ENCODE data around the gene PDE6B.

The PDE6B gene

DNA sequence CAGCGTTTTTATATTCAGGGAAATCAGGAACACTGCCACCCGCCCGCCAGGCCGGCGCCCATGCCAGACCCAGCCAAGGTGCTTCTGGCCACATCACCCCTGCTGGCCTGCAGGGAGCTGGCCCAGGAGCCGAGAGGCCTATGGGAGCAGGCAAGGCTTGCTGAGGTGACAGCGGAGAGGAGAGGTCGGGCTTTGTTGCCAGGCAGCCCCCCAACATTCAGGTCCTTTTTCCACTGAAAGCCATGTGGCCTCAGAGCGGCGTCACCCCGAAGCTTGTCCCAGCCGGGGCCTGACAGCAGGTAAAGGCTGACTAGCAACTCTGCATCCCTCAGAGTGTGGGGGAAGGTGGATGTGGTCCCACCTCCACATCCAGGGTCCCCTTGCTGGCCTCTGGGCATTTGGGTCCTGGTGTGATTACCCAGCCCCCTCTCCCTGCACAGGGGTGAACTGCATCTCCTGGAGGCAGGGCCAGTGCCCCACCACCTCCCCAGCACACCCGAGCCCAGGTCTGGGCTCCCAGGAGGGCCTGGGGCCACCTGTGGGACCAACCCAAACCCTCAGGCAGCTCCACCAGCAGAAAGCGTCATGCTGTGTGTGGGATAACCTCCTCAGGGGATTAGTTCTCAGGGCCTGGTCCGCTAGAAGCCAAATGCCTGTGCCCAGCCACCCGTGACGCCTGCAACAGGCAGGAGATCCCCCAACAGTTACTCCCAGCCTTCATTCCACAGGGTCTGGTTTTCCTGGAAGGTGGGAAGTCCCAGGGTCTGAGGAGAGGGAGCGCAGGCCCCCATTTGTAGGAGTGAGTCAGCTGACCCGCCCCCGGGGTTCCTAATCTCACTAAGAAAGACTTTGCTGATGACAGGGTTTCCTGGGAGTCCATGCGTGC lies at the start of gene PDE6B:
Gene PDE6B (plus strand): TSS at position 869 of the 886 bp plus-strand sequence. CDS start 54 bp downstream, outside the sequence.
- no peak within 1 kb of the TSS for H3K4me3 ChIP-seq (replicated peaks; ENCODE audit: low read depth, low read length)
- no peak for DNase-seq (ENCODE audit: low read depth)
- TF ChIP-seq, protein P1, sequence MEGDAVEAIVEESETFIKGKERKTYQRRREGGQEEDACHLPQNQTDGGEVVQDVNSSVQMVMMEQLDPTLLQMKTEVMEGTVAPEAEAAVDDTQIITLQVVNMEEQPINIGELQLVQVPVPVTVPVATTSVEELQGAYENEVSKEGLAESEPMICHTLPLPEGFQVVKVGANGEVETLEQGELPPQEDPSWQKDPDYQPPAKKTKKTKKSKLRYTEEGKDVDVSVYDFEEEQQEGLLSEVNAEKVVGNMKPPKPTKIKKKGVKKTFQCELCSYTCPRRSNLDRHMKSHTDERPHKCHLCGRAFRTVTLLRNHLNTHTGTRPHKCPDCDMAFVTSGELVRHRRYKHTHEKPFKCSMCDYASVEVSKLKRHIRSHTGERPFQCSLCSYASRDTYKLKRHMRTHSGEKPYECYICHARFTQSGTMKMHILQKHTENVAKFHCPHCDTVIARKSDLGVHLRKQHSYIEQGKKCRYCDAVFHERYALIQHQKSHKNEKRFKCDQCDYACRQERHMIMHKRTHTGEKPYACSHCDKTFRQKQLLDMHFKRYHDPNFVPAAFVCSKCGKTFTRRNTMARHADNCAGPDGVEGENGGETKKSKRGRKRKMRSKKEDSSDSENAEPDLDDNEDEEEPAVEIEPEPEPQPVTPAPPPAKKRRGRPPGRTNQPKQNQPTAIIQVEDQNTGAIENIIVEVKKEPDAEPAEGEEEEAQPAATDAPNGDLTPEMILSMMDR (IDR thresholded peaks at IDR 0.05; ENCODE audit: low read length, missing control alignments): no peak

DNA sequence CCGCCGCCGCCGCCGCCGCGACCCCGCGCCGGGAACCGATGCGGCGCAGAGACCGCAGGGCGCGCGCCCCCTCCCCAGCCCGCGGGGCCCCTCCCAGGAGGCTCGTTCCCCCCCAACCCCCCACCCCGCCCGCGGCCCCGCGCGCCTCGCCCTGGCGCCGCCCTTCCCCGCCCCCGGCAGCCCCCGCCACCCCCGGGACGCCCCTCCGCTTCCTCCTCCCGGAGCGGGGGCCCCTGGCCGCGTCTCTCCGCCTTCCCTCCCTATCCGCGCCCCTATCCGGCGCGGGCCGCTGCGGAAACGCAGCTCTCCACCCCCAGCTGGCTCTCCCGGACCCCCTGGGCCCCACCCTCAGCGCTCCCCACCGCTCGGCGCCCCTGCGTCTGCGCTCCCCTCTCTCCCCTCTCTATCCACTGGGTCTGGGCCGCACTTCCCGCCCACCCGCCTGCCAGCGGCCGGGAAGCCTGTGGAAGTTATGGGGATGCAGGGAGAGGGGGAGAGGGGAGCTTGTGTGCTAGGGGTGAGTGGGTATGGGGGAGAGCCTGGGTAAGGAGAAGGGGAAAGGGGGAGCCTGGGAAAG lies 49.0 kb upstream of the PDE6B start, which contains the start of gene TMEM271:
Gene TMEM271 (minus strand): TSS at position 51 of the 577 bp plus-strand sequence. CDS start 233 bp downstream, outside the sequence.
- TF ChIP-seq, protein P1 (IDR thresholded peaks at IDR 0.05; ENCODE audit: low read length, missing control alignments): no peak
- no peak within 1 kb of the TSS for H3K4me3 ChIP-seq (replicated peaks; ENCODE audit: low read depth, low read length)
- DNase-seq (ENCODE audit: low read depth): no peak

DNA sequence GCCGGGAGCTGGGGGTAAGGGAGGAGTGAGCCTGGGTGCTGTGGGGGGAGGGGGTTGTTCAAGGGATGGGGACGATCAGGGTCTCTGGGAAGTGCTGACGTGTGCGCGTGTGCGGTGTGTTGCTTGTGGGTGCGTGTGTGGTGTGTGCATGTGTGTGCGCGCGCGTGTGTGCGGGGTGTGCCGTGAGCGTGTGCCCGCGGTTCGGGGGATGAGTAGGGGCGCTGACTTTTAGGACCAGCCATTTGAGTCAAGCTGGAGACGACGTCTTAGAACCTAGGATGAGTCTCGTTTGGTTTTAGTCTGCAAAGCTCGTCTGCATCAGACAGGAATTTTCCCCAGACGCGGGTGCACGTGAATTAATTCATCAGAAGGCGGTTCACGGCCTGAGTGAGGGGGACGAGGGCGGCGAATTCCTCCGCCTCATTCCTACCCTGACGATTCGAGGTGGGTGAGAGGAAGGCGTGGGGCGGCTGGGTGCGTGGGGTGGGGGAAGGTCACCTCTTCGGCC lies 48.3 kb upstream of the PDE6B start:
- no peak overlapping the region for H3K4me3 ChIP-seq (replicated peaks; ENCODE audit: low read depth, low read length)
- TF ChIP-seq, protein P1 (IDR thresholded peaks at IDR 0.05; ENCODE audit: low read length, missing control alignments): no peak
- no peak for DNase-seq (ENCODE audit: low read depth)

DNA sequence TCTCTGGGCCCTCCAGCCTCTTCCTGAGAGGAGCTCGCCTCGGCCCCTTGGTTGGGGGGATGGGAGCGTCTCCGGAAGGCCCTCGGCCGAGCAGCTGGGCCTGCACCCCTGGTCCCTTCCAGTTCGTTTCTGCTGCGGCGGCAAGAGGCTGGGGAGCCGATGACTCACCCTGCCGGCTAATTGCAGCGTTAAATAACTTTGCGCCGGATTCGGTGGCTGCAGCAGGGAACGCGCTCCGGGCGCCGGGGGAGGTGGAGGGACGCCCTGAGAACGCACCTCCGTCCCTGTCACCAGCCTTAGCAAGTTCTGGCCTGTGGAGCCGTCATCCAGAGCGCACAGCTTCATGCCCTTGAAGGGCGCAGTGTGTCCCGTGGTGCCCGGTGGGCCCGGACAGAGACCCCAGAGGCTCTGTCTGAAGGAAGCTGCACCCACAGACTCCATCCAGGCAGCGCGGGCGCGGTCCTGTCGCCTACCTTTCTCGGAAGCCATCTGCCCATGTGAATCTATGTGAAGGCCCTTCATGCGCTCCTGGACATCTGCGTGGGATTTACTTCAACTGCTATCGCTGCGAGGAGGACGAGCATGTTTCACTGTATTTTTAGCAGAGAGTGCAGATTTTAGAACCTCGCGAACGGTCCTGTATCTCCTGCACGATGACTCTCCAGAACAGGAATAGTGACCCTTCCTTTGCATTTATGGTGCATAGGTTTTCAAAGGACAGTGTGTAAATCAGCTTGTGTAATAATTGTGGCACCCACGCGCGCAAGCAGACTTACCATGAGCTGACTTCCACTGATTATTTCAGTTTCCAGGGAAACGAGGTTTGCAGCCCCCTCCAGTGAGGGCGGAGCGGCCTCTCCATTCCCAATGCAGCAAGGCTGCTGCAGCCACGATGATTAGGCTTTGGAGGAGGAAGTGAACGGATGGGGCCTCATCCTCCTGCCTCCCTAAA lies 47.6 kb upstream of the PDE6B start:
- H3K4me3 ChIP-seq (replicated peaks; ENCODE audit: low read depth, low read length): no peak overlapping the region
- DNase-seq (ENCODE audit: low read depth): no peak
- TF ChIP-seq, protein P1 (IDR thresholded peaks at IDR 0.05; ENCODE audit: low read length, missing control alignments): no peak

DNA sequence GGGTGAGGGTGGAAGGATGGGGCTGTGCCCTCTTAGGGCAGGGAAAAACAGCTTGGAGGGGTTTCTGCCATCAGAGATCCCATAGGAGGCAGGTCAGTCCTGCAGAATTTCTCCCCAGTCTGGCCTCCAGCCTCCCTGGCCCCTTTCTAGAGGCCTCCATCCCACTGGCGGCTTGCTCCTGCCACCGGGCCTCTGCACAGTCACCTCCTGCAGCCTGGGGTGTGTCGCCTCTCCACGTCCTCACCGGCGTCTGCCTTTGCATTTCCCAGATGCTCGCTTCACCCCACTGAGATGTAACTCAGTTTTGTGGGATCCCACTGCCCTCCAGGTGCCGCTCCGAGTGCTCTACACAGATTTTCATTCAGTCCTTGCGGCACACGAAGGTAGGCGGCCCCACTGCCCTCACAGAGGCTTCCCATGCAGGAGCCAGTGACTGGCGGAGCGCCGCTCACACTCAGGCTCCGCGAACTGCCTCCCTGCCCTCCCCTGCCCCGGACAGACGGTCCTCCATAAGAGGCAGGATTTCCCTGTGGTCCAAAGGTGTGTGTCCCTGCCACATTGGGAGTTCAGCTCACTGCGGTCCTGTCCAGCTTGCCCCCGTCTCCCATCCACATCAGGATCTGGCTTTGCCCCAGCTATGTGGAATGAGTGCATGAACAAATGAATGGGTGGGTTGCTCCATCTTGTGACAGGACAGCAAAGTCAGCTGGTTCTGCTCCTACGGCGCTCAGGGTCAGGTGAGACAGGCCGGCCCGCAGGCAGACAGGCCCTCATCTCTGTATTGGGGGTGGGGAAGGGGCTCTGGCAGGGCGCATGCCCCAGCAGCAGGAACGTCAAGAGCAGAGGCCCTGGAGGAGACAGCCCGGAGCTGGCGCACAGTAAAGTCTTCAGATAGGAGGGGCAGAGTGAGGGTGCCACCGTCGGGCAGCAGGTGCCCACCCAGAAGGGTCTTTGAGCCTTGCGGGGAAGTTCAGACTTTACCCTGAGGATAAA lies 46.6 kb upstream of the PDE6B start:
- DNase-seq (ENCODE audit: low read depth): no peak
- no peak overlapping the region for H3K4me3 ChIP-seq (replicated peaks; ENCODE audit: low read depth, low read length)
- TF ChIP-seq, protein P1 (IDR thresholded peaks at IDR 0.05; ENCODE audit: low read length, missing control alignments): no peak

Measured in fibroblast of pulmonary artery (primary cell).